Upper lobe of left lung (tissue), 6 donors: Measurements from ENCODE around the gene PDSS2. TPM values are rescaled to one million over a fixed set of nuclear protein-coding genes. Genes with fewer than 3 reads are reported as not detected.

Source experiments
- ATAC-seq, 2 donors: fragments of 200-7000 bp; cut with Tn5 transposase; one replicate each; pipeline ENCODE4 v1.9.1; 2022; ENCODE audit warnings: mild to moderate bottlenecking in 2 of 2, moderate library complexity in 2 of 2; ENCODE audit not compliant: low FRiP score in 2 of 2
- DNase-seq, 2 donors: peaks; one replicate each; pipeline ENCODE4 v3.0.0-alpha.2; 2019 to 2020
- H3K27ac ChIP-seq, 4 donors: fragments of 200-600 bp; sonication (generic); one replicate each; pipeline ENCODE4 v1.5.1; 2016 to 2019
- H3K27me3 ChIP-seq, 4 donors: fragments of 200-600 bp; sonication (generic); one replicate each; pipeline ENCODE4 v1.5.1; 2017 to 2019
- H3K36me3 ChIP-seq, 4 donors: fragments of 200-600 bp; sonication (generic); one replicate each; pipeline ENCODE4 v1.5.1; 2016 to 2019
- H3K4me1 ChIP-seq, 4 donors: fragments of 200-600 bp; sonication (generic); one replicate each; pipeline ENCODE4 v1.5.1; 2018 to 2019
- H3K4me3 ChIP-seq, 4 donors: fragments of 200-600 bp; sonication (generic); one replicate each; pipeline ENCODE4 v1.5.1; 2017 to 2019; ENCODE audit warnings: mild to moderate bottlenecking in 2 of 4, moderate library complexity in 1 of 4
- H3K9me3 ChIP-seq, 4 donors: fragments of 200-600 bp; sonication (generic); one replicate each; pipeline ENCODE4 v1.5.1; 2018 to 2019
- CTCF ChIP-seq, 6 experiments: fragments of 450-650 bp in 4 of 6; fragments of 200-600 bp in 2 of 6; sonication (generic) in 2 of 6; IDR thresholded peaks; one replicate each; pipeline ENCODE4 v1.5.1; 2016 to 2019; ENCODE audit warnings: antibody characterized with exemption in 6 of 6
- EP300 ChIP-seq, 4 donors: sonication (generic); formaldehyde crosslinking; IDR thresholded peaks; one replicate each; pipeline ENCODE4 v1.5.1; 2017; ENCODE audit warnings: antibody characterized with exemption in 4 of 4, control low read depth in 2 of 4
- POLR2A ChIP-seq, 4 donors: fragments of 450-650 bp; IDR thresholded peaks; one replicate each; pipeline ENCODE4 v1.5.1; 2016 to 2017; ENCODE audit warnings: antibody characterized with exemption in 4 of 4, mild to moderate bottlenecking in 2 of 4
- POLR2AphosphoS5 ChIP-seq, 2 donors: sonication (generic); formaldehyde crosslinking; IDR thresholded peaks; one replicate each; pipeline ENCODE4 v1.5.1; 2017; ENCODE audit warnings: antibody characterized with exemption in 2 of 2
- WGBS, 2 donors: methylation state at CpG; one replicate each; pipeline ENCODE4 v1.1.5; 2017 to 2018; 5-methylcytosine and 5-hydroxymethylcytosine counted together
- total RNA-seq, 6 donors: library from RNA; depleted of rRNA in 4 of 6; stranded (reverse); fragments of >200 nt in 4 of 6; gene quantifications; one replicate each; pipeline versions ENCODE4 v1.1.0 to v1.2.1, GENCODE V29; 2016 to 2021
- donor health status: DM: no; HTN: no; CAD: no; lungs with moderate emphysema.
- donor health status: DM: no; HTN: yes; CAD: no; lungs with severe emphysema.

The PDSS2 gene
- total RNA-seq = 10 to 100 TPM in 5 of 6 donors, 1 to 10 TPM in 1; 5.1 to 20.9 (median 15.0) TPM

- H3K4me3 ChIP-seq = peak within 1 kb of the TSS; percentile 79 to 88 (median 82)
- H3K27ac ChIP-seq = peak within 1 kb of the TSS; percentile 90 to 98 (median 93)
- WGBS, 2 donors = 0 to 1% methylated on average over 16 to 29 of the region's 46 CpGs
- DNase-seq (peak; percentile 94 to 99), ATAC-seq (peak; percentile 99 to 100)
- peaks cover 3 to 29% (median 15%) of the 10 kb centered on the region in 4 donors for H3K4me1 ChIP-seq
- no peaks in the 10 kb centered on the region for H3K27me3 ChIP-seq
- no peaks in the 10 kb centered on the region for H3K9me3 ChIP-seq
- TF ChIP-seq POLR2AphosphoS5 (IDR thresholded peaks at IDR 0.05) = peak; percentile 70 to 91
- TF ChIP-seq CTCF (IDR thresholded peaks at IDR 0.05) = peak in 5 of 6 experiments; percentile 10 to 53 (median 23)
- TF ChIP-seq EP300 (IDR thresholded peaks at IDR 0.05) = peak in 1 of 4 donors; percentile 3
- peak; percentile 6 to 96 (median 79) for TF ChIP-seq POLR2A (IDR thresholded peaks at IDR 0.05)
- H3K36me3 ChIP-seq = no peaks in the 10 kb centered on the region
Observed at GRCh38 chr6:107459283-107460082, at the start of gene PDSS2. TSS of gene PDSS2 (minus strand) at chr6:107459564. CDS start at chr6:107459285, 279 bp downstream.

GRCh38 chr6:107506145-107506544, 46.8 kb upstream of the PDSS2 start:
- ATAC-seq = no peak
- no peaks in the 10 kb centered on the region for H3K36me3 ChIP-seq
- WGBS, 2 donors = 82 to 89% methylated on average over 1 of the region's 1 CpG

GRCh38 chr6:107504270-107505026, 45.1 kb upstream of the PDSS2 start:
- WGBS, 2 donors = 69 to 78% methylated on average over 4 of the region's 4 CpGs
- Histone ChIP-seq H3K27me3 (no peaks in the 10 kb centered on the region), H3K4me3 (no peak overlapping the region), H3K4me1 (no peaks in the 10 kb centered on the region), H3K36me3 (no peaks in the 10 kb centered on the region), H3K27ac (no peak overlapping the region), H3K9me3 (no peaks in the 10 kb centered on the region)
- ATAC-seq = no peak
- no peak for DNase-seq
- TF ChIP-seq EP300 (IDR thresholded peaks at IDR 0.05) = no peak
- TF ChIP-seq CTCF (IDR thresholded peaks at IDR 0.05) = no peak
- TF ChIP-seq POLR2A (IDR thresholded peaks at IDR 0.05) = no peak

More at GRCh38 chr6:107506145-107506544, 46.8 kb upstream of the PDSS2 start:
- H3K4me1 ChIP-seq = peaks cover 0 to 3% (median 0%) of the 10 kb centered on the region in 4 donors
- no peaks in the 10 kb centered on the region for H3K9me3 ChIP-seq
- no peak for DNase-seq
- no peak overlapping the region for H3K27ac ChIP-seq
- no peaks in the 10 kb centered on the region for H3K27me3 ChIP-seq
- no peak for TF ChIP-seq POLR2A (IDR thresholded peaks at IDR 0.05)
- TF ChIP-seq CTCF (IDR thresholded peaks at IDR 0.05) = no peak
- no peak for TF ChIP-seq EP300 (IDR thresholded peaks at IDR 0.05)
- TF ChIP-seq POLR2AphosphoS5 (IDR thresholded peaks at IDR 0.05) = no peak
- no peak overlapping the region for H3K4me3 ChIP-seq

GRCh38 chr6:107496892-107497684, 37.7 kb upstream of the PDSS2 start:
- Histone ChIP-seq H3K36me3 (no peaks in the 10 kb centered on the region), H3K27me3 (no peaks in the 10 kb centered on the region), H3K4me3 (no peak overlapping the region), H3K9me3 (no peaks in the 10 kb centered on the region), H3K27ac (peak overlapping the region in 2 of 4 donors; percentile 14 to 75), H3K4me1 (peaks cover 14 to 48% (median 26%) of the 10 kb centered on the region in 4 donors)
- 96 to 97% methylated on average over 1 of the region's 1 CpG for WGBS, 2 donors
- DNase-seq = no peak
- TF ChIP-seq POLR2AphosphoS5 (IDR thresholded peaks at IDR 0.05) (no peak), POLR2A (IDR thresholded peaks at IDR 0.05) (no peak), CTCF (IDR thresholded peaks at IDR 0.05) (no peak), EP300 (IDR thresholded peaks at IDR 0.05) (no peak)
- ATAC-seq = no peak
